ENCODE data around the gene OR2W1.

OR2W1 gene, protein sequence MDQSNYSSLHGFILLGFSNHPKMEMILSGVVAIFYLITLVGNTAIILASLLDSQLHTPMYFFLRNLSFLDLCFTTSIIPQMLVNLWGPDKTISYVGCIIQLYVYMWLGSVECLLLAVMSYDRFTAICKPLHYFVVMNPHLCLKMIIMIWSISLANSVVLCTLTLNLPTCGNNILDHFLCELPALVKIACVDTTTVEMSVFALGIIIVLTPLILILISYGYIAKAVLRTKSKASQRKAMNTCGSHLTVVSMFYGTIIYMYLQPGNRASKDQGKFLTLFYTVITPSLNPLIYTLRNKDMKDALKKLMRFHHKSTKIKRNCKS

DNA sequence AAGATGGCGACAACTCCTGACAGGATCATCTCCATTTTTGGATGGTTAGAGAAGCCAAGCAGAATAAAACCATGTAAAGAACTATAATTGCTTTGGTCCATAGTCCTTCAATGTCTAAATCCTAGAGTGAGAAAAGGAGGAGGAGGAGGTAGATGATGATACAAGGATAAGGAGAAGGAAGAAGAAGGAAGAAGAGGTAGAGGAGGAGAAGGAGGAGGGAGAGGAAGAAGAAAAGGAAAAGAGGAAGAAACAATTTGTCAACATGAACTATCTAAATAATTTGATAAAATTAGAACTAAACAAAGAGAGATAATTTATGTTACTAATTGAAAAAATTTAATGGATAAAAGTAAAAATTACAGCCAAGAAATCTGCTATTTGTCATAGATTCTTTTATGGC lies at the start of gene OR2W1:
Gene OR2W1, minus strand, starts transcription at position 101 of the 400 bp plus-strand sequence. Its CDS starts 0 bp downstream, at position 101.
- DNase-seq (ENCODE audit: low read depth in 2 of 3, low spot score in 2 of 3), result no peak

DNA sequence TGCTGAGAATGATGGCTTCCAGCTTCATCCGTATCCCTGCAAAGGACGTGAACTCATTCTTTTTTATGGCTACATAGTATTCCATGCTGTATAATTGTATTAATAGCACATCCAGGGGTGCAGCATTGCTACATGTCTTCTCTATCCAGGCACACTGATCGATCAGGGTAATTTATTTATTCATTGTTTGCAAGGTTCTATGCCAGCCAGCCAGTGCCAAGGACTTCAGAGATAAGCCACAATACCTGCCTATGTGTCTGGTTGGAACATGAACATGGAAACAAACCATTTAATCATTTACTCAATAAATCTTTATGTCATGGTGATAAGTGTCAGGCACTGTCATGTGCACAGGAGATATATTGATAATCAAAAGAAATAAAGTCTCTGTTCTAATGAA lies 48.0 kb upstream of the OR2W1 start:
- no peak for DNase-seq (ENCODE audit: low read depth in 2 of 3, low spot score in 2 of 3)

GRCh38 chr6:29087213-29087612 lies 42.2 kb upstream of the OR2W1 start, which contains the start of gene OR2B3:
OR2B3 (minus strand) TSS chr6:29087313; CDS start chr6:29087248, 65 bp downstream.
- DNase-seq (ENCODE audit: low read depth in 2 of 3, low spot score in 2 of 3), result no peak

GRCh38 chr6:29082457-29082856 lies 37.5 kb upstream of the OR2W1 start:
- no peak for DNase-seq (ENCODE audit: low read depth in 2 of 3, low spot score in 2 of 3)

DNA sequence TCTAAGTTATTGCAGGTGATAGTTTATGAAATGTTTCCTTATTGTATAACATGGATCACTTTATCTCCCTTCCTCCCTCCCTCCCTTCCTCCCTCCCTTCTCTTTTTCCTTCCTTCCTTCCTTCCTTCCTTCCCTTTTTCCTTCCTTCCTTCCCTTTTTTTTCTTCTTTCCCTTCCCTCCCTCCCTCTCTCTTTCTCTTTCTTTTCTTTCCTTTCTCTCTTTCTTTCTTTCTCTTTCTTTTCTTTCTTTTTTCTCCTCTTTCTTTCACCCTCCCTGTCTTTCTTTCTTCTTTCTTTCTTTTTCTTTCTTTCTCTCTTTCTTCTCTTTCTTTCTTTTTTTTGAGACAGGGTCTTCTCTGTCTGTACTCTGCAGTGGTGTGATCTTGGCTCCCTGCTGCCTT lies 36.3 kb upstream of the OR2W1 start:
- DNase-seq (ENCODE audit: low read depth in 2 of 3, low spot score in 2 of 3), result no peak

GRCh38 chr6:29079203-29079602 lies 34.2 kb upstream of the OR2W1 start:
- no peak for DNase-seq (ENCODE audit: low read depth in 2 of 3, low spot score in 2 of 3)

- no peak for DNase-seq (ENCODE audit: low read depth in 2 of 3, low spot score in 2 of 3)
These were observed 27.1 kb upstream of the OR2W1 start for GRCh38 chr6:29071831-29072723.

DNA sequence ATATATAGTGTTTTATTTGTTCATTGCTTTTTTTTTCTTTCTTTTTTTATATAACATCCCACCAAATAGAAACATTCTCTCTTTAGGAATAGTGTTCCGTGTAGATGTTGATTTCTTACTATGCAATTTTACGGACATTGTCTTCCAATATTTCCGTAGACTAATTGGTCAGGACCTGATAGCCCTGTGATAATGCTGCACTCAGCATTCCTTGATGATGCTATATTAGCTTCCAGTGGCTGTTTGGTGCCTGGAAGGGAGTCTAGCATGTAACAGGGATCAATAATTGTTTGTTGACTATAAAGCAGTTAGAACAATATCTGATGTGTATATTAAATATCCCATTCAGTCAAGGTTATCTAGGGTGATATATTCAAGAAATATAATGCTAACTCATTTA lies 6.7 kb upstream of the OR2W1 start:
- DNase-seq (ENCODE audit: low read depth in 2 of 3, low spot score in 2 of 3), result no peak

DNA sequence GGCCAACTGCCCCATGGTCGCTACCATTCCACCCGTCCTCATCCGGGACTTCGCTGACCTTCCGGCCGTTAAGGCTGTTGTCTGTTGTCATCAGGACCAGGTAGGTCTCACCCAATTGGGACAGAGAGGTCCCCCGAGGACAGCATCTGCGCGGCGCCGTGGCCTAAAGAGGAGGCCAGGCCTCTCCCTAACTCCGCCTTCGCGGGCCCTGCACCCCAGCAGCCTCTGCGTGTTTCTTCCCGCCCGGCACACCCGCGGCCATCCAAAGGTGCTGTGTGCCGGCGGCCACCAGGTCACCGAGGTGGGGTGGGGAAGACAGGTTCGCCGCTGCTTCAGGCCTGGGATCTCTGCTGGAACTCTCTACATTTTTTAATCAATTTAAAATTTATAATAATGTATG lies 9.0 kb downstream of the OR2W1 start:
- DNase-seq (ENCODE audit: low read depth in 2 of 3, low spot score in 2 of 3), result no peak

DNA sequence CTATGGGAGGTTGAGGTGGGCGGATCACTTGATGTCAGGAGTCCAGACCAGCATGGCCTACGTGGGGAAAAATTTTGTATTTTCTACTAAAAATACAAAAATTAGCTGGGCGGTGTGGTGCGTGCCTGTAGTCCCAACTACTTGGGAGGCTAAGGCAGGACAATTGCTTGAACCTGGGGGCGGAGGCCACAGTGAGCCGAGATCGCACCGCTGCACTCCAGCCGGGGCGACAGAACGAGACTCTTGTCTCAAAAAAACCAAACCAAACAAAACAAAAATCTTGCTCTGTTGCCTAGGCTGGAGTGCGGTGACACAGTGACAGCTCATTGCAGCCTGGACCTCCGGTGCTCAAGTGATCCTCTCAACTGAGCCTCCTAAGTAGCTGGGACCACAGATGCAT lies 16.2 kb downstream of the OR2W1 start:
- no peak for DNase-seq (ENCODE audit: low read depth in 2 of 3, low spot score in 2 of 3)

DNA sequence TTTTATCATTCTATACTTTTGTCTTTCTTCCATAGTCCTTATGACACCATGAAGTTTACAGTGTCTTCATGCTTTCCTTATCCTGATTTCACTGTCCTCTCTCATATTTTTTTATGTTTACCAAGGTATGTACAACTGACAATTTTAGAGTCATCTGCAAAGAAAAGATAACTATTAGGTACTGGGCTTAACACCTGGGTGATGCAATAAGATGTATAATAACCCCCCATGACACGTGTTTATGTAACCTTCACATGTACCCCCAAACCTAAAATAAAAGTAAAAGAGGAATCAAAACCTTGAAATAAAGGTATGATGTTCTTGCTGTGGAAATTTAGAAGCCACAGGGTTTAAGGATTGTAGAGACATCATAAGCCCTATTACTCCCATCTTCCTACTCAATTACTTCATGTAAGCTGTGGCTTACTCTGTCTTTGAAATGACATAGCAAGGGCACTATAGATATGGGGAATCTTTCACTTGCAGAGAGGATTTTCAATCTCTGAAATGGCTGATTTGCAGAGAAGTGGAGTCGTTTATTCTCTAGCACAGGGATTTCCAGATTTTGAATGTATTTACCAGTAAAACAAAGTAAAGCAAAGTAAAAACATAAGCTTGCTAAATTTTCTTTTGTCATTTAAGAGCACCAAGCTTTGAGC lies 18.9 kb downstream of the OR2W1 start:
- no peak for DNase-seq (ENCODE audit: low read depth in 2 of 3, low spot score in 2 of 3)

- DNase-seq (ENCODE audit: low read depth in 2 of 3, low spot score in 2 of 3), result no peak
These were observed 23.5 kb downstream of the OR2W1 start for GRCh38 chr6:29021434-29021833.

DNA sequence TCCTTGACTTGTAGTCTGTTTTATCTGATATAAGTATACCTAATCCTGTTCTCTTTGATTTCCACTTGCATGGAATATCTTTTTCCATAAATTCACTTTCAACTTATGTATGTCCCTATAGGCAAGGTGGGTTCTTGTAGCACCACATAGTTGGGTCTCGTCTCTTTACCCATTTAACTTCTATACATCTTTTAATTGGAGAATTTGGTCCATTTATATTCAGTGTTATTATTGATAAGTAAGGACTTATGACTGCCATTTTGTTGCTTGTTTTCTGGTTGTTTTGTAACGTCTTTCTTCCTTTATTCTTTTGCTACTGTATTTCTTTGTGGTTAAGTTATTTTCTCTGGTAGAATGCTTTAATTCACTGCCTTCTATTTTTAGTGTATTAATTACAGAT lies 25.3 kb downstream of the OR2W1 start:
- DNase-seq (ENCODE audit: low read depth in 2 of 3, low spot score in 2 of 3), result no peak

DNA sequence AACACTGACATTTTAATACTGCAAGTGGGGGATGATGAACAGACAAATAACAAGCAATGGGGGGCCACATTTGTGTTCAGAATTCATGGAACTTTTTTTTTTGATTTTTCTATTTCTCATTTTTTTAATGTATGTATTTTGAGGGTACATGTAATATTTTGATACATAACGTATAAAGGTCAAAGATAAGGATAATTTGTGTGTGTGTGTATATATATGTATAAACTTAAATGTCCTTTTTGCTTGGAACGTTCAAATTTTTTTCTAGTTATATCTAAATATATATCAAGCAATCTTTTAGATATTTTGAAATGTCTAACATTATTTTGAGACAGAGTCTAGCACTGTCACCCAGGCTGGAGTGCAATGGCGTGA lies 27.6 kb downstream of the OR2W1 start:
- DNase-seq (ENCODE audit: low read depth in 2 of 3, low spot score in 2 of 3), result no peak

DNA sequence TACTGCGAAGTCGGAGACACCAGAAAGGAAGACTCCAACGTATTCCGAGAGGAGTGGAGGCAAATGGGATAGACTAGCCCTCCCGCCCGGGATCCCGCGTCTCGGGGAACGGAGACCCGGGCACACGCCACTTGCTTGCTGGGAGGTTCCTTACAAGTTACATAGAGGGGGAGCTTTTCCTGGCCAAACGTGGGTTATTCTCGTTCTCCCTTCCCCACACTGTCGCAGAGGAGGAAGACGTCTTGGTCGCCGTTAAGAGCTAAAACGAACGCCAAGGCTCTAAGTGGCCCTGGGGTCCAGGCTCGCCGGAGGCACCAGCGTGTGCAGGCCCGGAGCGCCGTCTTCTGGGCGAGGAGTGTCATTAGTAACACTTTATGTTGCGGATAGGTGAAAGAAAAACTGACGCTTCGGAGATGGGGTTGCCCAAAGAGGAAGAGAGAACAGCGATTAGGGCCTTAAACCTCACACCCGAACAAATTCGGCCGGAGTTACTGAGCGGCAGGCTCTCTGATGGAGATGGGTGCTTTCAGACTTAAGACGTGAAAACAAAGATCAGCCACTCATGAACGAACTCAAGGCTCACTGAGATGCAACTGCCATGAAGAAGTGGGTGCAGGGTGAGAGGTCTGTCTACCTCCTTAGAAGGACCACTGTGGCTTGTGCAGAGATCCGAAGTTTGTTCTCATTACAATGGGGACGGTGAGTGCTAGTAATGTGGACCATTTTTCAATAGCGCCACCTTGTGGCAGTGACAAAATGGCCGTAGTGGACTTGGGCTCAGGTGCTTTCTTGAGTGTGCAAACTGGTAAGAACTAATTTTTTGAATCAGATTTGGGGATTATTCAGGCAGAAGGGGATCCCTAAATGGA lies 28.2 kb downstream of the OR2W1 start:
- peak in 2 of 3 experiments; percentile 69 to 72 for DNase-seq (ENCODE audit: low read depth in 2 of 3, low spot score in 2 of 3)

- no peak for DNase-seq (ENCODE audit: low read depth in 2 of 3, low spot score in 2 of 3)
These were observed 30.0 kb downstream of the OR2W1 start for GRCh38 chr6:29014729-29015608.

GRCh38 chr6:29011276-29011734 lies 33.7 kb downstream of the OR2W1 start:
- DNase-seq (ENCODE audit: low read depth in 2 of 3, low spot score in 2 of 3), result no peak

DNA sequence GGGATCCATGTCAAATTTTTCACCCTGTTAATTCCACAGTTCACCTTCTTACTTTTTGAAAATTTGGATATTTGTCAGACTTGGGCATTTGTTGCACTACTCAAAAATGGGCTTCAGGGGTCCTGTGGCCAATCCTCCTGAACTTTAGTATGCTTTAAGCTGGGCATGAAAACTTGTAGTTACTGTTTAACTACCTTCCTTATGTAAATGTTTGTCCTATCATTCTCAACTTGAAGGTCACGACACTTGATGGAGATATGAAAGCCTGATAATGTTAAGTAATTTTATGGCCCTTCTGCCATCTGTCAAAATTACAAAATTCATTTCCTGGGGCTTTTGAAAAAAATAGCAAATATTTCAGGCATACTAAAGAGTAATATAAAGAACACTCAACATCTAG lies 35.6 kb downstream of the OR2W1 start:
- no peak for DNase-seq (ENCODE audit: low read depth in 2 of 3, low spot score in 2 of 3)

DNA sequence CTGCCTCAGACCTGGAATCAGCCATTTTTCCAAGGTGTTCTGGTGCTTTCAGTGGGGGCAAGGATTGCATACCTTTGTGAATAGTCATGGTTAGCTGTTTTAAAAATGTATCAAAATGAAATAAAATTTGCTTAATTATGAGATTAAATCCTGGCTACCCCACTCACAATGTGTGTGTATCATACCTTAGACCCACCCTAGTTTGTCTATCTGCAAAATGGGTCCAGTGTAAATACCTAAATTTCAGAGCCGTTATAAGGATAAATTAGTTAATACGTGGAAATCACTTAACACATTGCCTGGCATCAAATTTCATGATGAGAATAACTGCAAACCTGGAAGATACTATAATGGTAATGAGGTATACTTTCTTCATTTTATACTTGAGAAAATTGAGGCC lies 36.9 kb downstream of the OR2W1 start:
- no peak for DNase-seq (ENCODE audit: low read depth in 2 of 3, low spot score in 2 of 3)
